Hematopoietic multipotent progenitor cell treated with erythropoietin and hydrocortisone succinate and interleukin-3 and kit ligand, for 17 days (in vitro differentiated cells): ENCODE results near the gene C1orf116.

Experiments
- DNase-seq: peaks from one replicate; pipeline ENCODE4 v3.0.0-alpha.2; 2015; ENCODE audit warnings: low spot score

Gene C1orf116

GRCh38 chr1:207019661-207020060 lies 12.9 kb downstream of the C1orf116 start:
- DNase-seq = no peak

- no peak for DNase-seq
Measured at GRCh38 chr1:207019161-207019560, 13.4 kb downstream of the C1orf116 start.

- no peak for DNase-seq
Measured at GRCh38 chr1:207018707-207019106, 13.8 kb downstream of the C1orf116 start.

- DNase-seq = peak; percentile 51
Measured at GRCh38 chr1:207017615-207018559, 14.7 kb downstream of the C1orf116 start.

GRCh38 chr1:207015791-207016190 lies 16.8 kb downstream of the C1orf116 start:
- no peak for DNase-seq

GRCh38 chr1:207014728-207015127 lies 17.8 kb downstream of the C1orf116 start:
- DNase-seq = no peak

GRCh38 chr1:207013321-207014085 lies 19.1 kb downstream of the C1orf116 start:
- no peak for DNase-seq

DNA sequence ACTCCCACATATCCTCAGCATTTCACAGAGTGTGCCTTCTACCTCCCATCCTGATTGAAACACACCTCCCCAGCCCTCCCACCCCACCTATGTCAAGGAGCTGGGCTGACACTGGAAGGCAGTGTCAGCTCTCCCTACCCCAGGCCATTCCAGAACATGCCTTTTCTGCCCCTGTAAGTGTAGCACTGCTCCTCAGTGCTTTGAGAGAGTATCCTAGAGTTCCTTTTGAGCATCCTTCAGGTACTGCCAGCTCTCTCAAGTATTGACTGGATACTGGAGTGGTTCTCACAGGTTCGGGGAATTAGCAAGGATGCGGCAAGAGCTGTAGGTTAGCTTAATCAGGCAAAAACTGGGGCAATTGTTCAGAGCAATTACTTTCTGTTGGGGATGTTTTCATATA lies 21.8 kb downstream of the C1orf116 start:
- DNase-seq = no peak

DNA sequence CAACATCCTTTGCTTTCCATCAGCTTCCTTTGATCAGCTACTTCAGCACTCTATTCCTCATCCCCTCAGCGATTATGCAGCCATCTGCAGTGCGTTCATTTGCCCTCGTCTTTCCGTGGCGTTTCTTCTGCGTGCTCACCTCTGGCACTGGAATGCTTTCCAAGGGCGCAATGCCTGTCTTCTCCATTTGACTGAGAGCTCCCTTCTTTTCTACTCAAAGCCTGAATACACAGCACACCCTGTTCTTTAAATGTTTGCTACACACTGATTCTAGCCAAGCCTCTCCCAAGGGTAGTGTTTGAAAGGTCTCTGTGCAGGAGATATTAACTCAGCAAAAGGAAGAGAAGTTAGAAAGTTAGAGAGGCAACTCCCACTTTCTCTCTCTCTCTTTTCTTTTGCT lies 22.6 kb downstream of the C1orf116 start:
- DNase-seq = no peak

DNA sequence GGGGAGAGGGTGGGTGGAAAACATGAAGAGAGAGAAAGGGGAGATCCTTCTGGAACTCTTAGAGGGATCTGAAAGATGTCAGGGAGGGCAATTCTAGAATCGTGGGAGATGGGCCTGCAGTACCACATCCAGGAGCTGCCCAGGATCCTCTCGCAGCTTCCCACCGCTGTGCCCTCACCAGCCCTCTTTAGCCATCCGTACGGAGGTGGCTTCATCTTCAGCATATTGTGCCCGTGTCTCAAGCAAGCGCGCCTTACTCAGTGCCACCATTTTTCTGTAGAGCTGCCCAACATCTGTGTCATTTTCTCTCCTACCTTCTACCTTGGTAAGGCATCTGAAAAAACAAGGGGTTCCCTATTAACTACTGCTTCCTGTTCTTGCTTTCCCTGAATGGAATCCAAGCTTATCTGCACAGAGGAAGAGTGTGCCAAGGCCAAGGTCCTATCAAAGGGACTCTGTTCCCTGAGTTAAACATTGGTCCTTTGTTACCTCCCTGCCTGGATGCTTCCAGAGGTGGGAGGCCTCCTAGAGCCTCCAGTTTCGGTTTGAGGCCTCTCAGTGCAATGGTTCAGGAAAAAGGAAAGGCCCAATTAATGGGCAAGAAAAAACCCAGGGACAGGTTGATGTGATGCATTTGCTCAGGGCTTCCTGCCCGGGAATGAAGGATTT lies 23.2 kb downstream of the C1orf116 start:
- no peak for DNase-seq

DNA sequence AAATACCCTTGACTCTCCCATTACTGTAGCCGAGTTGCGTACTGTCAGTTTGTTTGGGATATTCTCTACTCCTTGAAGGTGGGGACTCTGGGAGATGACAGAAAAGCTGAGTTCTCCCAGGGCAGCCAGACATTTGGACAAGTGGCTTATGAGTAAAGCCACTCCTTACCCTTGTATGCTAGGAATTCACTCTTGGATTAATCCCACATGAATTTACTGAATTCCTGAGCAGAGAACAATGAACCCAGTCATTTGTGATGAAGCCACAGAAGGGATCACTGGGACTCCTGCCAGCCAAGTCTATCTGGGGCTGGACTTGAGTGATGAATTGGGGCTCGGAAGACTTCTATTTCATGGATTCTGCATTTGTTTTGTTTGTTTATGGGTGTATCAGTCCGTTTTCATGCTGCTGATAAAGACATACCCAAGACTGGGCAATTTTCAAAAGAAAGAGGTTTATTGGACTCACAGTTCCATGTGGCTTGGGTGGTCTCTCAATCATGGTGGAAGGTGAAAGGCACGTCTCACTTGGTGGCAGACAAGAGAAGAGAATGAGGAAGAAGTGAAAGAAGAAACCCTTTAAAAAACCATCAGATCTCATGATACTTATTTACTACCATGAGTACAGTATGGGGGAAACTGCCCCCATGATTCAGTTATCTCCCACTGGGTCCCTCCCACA lies 25.1 kb downstream of the C1orf116 start:
- no peak for DNase-seq

DNA sequence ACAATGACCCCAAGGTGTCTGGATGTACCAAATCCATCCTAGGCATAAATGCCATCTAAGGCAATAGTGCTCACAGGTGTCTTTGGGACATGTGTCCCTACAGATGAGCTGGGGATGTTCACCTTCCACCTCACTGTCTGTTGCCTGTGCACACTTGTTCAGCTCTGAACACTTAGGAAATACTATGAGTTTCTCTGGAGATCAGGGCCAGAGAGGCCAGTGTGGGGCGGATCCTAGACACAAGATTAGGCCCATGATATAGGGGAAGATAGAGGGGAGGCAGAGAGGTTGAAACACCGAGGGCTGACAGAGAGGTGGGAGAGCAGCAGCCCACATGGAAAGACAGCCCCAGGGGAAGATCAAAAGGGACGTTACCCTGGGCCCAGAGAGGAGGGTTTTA lies 25.6 kb downstream of the C1orf116 start:
- no peak for DNase-seq

DNA sequence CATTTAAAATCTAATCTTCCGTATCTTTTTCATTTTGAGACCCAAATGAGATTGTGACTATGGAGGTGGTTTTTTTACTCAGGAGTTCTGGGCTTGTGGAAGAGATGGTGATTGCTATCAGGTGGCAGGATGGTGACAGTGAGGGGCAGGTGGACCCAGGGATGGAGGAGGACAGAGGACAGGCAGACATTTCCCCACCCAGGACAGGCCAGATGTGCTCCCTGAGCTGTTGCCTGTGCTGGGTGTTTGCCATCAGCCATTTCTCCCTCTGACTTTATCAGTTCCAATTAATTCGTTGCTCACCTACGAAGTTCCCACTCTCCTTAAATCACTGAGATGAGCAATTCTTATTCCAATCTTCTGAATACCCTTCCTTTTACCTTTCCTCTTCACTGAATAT lies 26.5 kb downstream of the C1orf116 start:
- no peak for DNase-seq

- DNase-seq = peak; percentile 85
Measured at GRCh38 chr1:207004931-207005830, 27.4 kb downstream of the C1orf116 start.

DNA sequence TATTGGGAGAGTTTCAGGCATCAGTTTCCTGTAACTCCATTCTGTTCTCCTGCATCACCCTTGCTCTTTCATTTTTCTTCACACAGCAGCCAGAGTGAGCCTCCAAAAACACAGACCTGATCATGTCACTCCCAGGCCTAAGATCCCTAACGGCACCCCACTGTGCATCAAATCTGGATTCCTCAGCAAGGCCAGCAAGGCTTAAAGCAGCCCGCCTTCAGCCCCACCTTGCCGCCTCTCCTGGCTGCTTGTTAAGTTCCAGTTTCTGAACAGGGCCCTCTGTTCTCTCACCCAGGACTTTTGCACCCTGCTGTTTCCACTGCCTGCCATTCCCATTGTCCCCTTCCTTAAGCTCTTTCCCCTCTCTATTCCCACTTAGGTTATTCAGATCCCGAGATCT lies 29.3 kb downstream of the C1orf116 start:
- DNase-seq = no peak

DNA sequence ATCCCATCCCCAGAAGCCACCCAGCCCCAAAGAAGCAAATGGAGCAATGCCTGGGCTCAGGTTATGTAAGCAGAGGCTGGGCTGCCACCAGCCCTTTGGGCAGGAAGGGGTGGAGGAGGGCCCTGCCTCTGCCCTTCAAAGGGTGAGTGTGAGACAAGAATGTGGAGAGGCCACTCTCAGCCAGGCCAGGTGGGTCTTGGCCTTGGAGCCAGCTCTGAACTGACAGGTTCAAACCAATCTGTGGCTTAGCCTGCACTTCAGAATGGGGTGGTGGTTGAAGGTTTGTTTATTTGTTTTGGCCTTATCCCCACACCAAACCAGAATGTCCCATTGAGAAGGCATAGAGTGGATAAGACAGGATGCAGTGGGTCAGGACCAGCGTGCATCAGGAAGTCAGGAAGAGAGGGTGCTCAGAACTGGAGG lies 29.8 kb downstream of the C1orf116 start:
- no peak for DNase-seq

DNA sequence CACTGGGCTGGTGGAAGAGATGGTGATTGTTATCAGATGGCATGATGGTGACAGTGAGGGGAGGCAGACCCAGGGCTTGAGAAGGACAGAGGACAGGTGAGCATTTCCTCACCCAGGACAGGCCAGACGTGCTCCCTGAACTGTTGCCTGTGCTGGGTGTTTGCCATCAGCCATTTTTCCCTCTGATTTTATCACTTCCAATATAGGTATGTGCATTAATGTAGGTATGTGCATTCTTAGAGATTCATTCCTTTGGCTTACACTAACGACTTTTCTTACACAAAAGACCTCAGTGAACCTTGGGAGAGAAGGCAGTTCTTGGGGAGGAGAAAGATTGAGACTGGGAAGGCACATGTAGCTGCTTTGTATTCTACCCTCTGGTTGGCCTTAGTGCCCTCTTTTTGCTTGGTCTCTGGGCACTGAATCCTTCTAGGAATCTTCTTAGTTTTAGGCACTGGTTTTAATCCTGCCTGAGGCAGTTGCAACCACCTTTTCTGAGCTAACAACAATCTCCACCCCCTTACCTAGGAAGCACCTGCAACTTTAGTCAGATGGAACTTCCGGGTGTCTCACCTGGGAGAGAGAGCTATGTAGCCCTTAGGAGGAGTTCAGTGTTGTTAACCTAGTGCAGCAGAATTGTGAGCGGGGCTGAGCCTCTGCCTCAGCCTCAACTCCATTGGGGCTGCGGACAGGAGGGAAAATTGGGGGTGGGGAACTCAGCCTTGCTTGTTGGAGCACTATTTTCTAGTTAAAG lies 30.9 kb downstream of the C1orf116 start:
- no peak for DNase-seq

GRCh38 chr1:207000651-207001291 lies 31.8 kb downstream of the C1orf116 start:
- DNase-seq = no peak

- DNase-seq = no peak
Measured at GRCh38 chr1:206998816-206999215, 33.7 kb downstream of the C1orf116 start.

DNA sequence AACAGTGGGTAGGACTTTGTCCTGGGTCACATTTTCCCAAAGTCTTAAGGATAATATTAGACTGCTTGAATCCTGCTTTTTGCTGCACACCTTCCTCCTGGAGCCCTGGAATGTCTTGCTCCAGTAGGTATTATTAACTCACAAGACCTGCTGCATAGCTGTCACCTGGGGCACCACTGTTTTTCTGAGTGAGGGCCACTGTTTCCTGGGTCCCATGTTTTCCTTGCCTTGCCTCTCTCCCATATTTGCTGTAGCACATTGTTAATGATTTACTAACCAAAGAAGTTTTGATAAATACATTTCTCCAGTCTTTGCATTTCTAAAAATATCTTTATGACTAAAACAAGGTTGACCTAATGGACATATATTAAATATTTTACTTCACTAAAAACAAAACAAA lies 39.8 kb downstream of the C1orf116 start:
- DNase-seq = no peak
